ENCODE results near the gene SWT1.

- TF ChIP-seq CTCF (IDR thresholded peaks at IDR 0.05; ENCODE audit: poor library complexity) (no peak), EZH2 (IDR thresholded peaks at IDR 0.05; ENCODE audit: borderline replicate concordance) (no peak)
Measured at GRCh38 chr1:185317886-185318310, 160.9 kb downstream of the SWT1 start.
